GM19043 (cell line): ENCODE measurements around the gene AANAT.
A peak's percentile ranks its signal among the peaks of the same experiment; 100 is the strongest.

Experiments used
- ATAC-seq: cut with Tn5 transposase; IDR thresholded peaks from one replicate; pipeline ENCODE4 v1.9.1; 2021; ENCODE audit warnings: low read depth; ENCODE audit not compliant: unreplicated experiment

The AANAT gene

GRCh38 chr17:76467809-76468633 is 618 bp downstream of the AANAT start:
- ATAC-seq, result no peak

GRCh38 chr17:76468634-76469010 is 1.2 kb downstream of the AANAT start:
- no peak for ATAC-seq

GRCh38 chr17:76469076-76469990 is 1.9 kb downstream of the AANAT start:
- no peak for ATAC-seq

- ATAC-seq, result no peak
These were observed 2.8 kb downstream of the AANAT start for GRCh38 chr17:76469991-76470739.

GRCh38 chr17:76471498-76472257 is 4.3 kb downstream of the AANAT start:
- ATAC-seq, result no peak

- ATAC-seq, result no peak
These were observed 4.8 kb downstream of the AANAT start for GRCh38 chr17:76472258-76472645.

- no peak for ATAC-seq
These were observed 5.3 kb downstream of the AANAT start for GRCh38 chr17:76472726-76473125.

GRCh38 chr17:76473541-76473985 is 6.2 kb downstream of the AANAT start:
- ATAC-seq, result no peak

GRCh38 chr17:76474238-76474637 is 6.8 kb downstream of the AANAT start:
- ATAC-seq, result no peak

- no peak for ATAC-seq
These were observed 7.5 kb downstream of the AANAT start for GRCh38 chr17:76474894-76475293.

- no peak for ATAC-seq
These were observed 7.9 kb downstream of the AANAT start for GRCh38 chr17:76475302-76475701.

- ATAC-seq, result no peak
These were observed 9.3 kb downstream of the AANAT start for GRCh38 chr17:76476736-76477135.

GRCh38 chr17:76477576-76477975 is 10.2 kb downstream of the AANAT start:
- ATAC-seq, result no peak

GRCh38 chr17:76478097-76478496 is 10.7 kb downstream of the AANAT start:
- ATAC-seq, result no peak

- no peak for ATAC-seq
These were observed 11.5 kb downstream of the AANAT start for GRCh38 chr17:76478730-76479514.

- no peak for ATAC-seq
These were observed 12.2 kb downstream of the AANAT start for GRCh38 chr17:76479515-76480060.

- ATAC-seq, result peak; percentile 14
These were observed 13.2 kb downstream of the AANAT start for GRCh38 chr17:76480632-76481031.

- peak; percentile 59 for ATAC-seq
These were observed 13.8 kb downstream of the AANAT start for GRCh38 chr17:76481071-76481655.
